ENCODE results near the gene IRS2.

Gene IRS2

DNA sequence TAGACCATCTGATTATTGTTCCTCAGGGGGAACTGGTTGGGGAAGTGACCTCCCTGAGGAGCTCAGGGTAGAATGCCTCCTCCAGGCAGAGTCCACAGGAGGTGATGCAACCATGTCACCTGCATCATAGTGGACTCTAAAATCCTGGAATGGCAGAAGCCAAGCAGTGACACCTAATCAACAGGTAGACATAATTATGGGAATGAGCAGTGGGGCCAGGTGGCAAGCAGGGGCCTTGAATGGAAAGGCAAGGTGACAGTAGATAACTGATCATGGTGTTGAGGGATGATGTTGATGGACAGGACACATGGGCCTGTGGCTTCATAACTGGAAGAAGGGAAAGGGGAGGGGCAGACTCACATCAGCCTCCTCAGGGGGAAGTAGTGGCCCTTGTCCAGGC lies 27.3 kb upstream of the IRS2 start:
- no peak overlapping the region for H3K4me3 Mint-ChIP-seq
- H3K27me3 Mint-ChIP-seq (ENCODE audit: low read depth) = no peaks in the 10 kb centered on the region
- no peaks in the 10 kb centered on the region for H3K9me3 Mint-ChIP-seq
- no peak overlapping the region for H3K27ac Mint-ChIP-seq
- no peaks in the 10 kb centered on the region for H3K36me3 Mint-ChIP-seq (ENCODE audit: low read depth)
- H3K4me1 Mint-ChIP-seq (ENCODE audit: low read depth) = no peaks in the 10 kb centered on the region

DNA sequence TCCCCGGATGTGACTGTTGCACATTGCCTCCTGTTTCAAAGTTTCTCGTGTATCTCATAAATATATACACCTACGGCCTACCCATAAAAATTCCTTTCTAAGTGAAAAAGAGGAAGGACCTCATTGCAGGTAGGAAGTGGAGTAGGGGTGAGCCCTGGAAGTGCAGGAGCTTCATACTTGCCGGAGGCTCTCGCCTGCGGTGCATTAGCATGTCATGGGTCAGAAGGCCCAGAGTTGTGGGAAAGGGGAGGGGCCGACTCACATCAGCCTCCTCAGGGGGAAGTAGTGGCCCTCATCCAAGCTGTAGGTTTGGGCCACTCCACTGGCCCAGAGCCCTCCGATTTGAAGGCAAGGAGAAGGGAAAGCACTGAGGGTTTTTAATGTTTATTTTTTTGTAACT lies 26.0 kb upstream of the IRS2 start:
- H3K4me1 Mint-ChIP-seq (ENCODE audit: low read depth) = no peaks in the 10 kb centered on the region
- no peak overlapping the region for H3K27ac Mint-ChIP-seq
- H3K9me3 Mint-ChIP-seq = no peaks in the 10 kb centered on the region
- no peak overlapping the region for H3K4me3 Mint-ChIP-seq
- no peaks in the 10 kb centered on the region for H3K27me3 Mint-ChIP-seq (ENCODE audit: low read depth)
- H3K36me3 Mint-ChIP-seq (ENCODE audit: low read depth) = no peaks in the 10 kb centered on the region

DNA sequence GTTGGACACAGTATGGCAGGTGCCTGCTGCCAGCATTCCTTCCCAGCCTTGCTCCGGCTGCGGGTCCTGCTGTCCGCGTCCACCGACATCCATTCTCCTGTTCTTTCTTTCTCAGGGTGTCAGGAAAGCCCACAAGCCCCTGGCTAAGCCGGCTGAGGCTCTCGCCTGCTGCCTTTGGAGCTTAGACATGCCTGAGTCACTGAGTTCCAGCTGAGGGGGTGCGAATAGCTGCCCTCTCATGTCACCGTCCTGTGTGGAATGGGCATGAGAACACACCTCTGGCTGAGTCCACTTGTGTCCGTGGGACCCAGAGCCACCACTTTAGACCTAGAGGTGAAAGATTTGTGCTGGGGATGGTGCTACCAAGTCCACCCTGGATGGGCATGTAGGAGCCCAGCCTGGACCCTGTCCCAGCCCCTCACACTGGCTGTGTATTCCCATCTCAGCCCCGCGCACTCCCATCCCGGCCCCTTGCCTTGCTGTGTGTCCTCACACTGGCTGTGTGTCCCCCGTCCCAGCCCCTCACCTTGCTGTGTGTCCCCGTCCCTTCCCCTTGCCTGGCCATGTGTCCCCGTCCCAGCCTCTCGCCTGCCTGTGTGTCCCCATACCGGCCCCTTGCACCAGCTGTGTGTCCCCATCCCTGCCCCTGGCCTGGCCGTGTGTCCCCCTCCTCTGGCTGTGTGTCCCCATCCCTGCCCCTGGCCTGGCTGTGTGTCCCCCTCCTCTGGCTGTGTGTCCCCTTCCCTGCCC lies 24.6 kb upstream of the IRS2 start:
- Mint-ChIP-seq H3K9me3 (no peaks in the 10 kb centered on the region), H3K4me3 (no peak overlapping the region), H3K4me1 (ENCODE audit: low read depth) (no peaks in the 10 kb centered on the region), H3K27ac (no peak overlapping the region), H3K36me3 (ENCODE audit: low read depth) (no peaks in the 10 kb centered on the region), H3K27me3 (ENCODE audit: low read depth) (no peaks in the 10 kb centered on the region)

DNA sequence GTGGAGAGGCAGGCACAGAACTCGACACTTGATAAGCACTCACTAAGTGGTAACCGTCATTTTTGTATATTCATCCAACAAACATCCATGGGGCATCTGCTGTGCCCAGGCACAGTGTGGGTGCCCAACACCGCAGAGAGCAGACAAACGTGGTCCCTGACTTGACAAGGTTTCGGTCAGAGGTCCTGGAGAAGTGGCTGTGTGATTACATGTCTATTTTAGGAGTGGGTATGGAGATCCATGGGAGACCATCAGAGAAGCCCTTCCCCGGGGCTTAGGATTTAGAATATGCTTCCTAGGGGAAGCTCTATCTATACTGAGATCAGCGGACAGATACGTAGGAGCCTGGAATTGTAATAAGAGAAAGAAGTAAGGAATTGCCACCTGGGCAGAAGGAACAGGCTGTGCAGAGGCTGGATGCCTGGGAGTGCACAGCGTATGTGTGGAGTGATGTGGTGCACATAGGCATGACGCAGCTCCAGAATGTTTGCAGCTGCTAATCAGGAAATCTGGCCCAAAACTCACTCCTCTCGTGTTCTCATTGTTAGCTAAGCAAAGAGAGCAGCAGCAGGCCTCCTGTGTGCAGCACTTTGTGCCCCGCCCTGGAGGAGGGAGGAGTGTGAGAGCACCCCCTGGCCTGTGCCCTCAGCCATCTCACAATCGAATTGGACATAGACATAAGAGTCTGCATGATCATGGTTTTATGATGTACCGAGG lies 23.0 kb upstream of the IRS2 start:
- H3K4me3 Mint-ChIP-seq = no peak overlapping the region
- H3K4me1 Mint-ChIP-seq (ENCODE audit: low read depth) = no peaks in the 10 kb centered on the region
- no peaks in the 10 kb centered on the region for H3K36me3 Mint-ChIP-seq (ENCODE audit: low read depth)
- H3K27ac Mint-ChIP-seq = no peak overlapping the region
- no peaks in the 10 kb centered on the region for H3K9me3 Mint-ChIP-seq
- peaks cover 8% of the 10 kb centered on the region for H3K27me3 Mint-ChIP-seq (ENCODE audit: low read depth)

DNA sequence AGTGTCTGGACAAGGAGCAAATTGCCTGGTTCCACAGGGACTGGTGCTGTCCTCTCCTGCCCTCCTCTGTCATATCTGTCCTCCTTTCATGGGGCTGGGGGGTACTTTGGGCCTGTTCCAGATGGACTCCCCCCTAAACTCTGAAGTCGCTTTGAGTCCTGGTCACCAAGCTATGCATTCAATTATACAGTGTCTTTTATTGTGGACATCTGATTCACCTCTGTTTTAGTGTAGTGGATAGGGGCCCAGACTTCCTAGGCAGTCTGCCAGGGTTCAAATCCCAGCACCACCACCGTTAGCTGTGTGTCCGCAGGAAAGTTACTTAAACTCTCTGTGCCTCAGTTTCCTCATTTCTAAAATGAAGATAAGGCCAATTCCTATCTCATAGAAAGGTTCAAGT lies 21.0 kb upstream of the IRS2 start:
- Mint-ChIP-seq H3K27ac (no peak overlapping the region), H3K9me3 (no peaks in the 10 kb centered on the region), H3K4me1 (ENCODE audit: low read depth) (no peaks in the 10 kb centered on the region), H3K4me3 (no peak overlapping the region), H3K36me3 (ENCODE audit: low read depth) (no peaks in the 10 kb centered on the region), H3K27me3 (ENCODE audit: low read depth) (peaks cover 14% of the 10 kb centered on the region)

DNA sequence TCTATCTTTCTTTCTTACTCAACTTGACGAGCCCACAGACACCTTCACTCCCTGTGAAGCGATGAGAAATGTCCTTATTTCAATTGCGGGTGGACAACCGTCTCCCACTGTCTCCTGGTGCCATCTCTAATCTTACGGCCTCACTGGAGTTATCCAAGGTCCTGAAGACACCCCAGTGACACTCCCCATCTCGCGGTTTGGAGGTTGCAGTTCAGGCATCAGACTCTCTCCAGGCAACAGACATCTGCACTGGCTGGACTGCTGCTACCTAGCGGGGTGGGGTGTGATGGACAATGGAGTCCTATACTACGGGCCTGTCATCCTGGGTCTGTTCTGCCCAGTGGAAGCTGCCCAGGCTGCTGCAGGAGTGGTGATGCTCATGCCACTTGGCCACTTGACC lies 18.3 kb upstream of the IRS2 start:
- Mint-ChIP-seq H3K27ac (no peak overlapping the region), H3K27me3 (ENCODE audit: low read depth) (peaks cover 23% of the 10 kb centered on the region), H3K4me1 (ENCODE audit: low read depth) (no peaks in the 10 kb centered on the region), H3K9me3 (no peaks in the 10 kb centered on the region), H3K4me3 (no peak overlapping the region), H3K36me3 (ENCODE audit: low read depth) (no peaks in the 10 kb centered on the region)

DNA sequence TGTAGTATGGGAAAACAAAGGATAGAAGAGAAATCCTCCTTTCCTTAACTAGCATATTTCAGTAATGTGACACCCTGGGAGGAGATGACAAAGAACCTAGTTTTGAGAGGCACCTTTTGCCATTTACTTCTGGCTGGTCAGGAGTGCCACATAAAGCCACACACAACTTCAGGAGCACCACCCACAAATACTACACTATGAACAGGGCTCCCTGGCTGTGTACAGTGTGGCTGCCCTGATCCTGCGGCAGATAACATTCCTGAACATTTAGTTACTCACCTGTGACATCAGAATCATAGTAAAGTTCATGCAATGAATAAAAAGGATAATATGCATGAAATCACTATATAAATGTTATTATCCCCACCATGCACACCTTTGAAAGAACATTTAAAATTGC lies 17.4 kb upstream of the IRS2 start:
- Mint-ChIP-seq H3K27ac (no peak overlapping the region), H3K4me3 (no peak overlapping the region), H3K27me3 (ENCODE audit: low read depth) (peaks cover 24% of the 10 kb centered on the region), H3K9me3 (no peaks in the 10 kb centered on the region), H3K4me1 (ENCODE audit: low read depth) (no peaks in the 10 kb centered on the region), H3K36me3 (ENCODE audit: low read depth) (no peaks in the 10 kb centered on the region)

DNA sequence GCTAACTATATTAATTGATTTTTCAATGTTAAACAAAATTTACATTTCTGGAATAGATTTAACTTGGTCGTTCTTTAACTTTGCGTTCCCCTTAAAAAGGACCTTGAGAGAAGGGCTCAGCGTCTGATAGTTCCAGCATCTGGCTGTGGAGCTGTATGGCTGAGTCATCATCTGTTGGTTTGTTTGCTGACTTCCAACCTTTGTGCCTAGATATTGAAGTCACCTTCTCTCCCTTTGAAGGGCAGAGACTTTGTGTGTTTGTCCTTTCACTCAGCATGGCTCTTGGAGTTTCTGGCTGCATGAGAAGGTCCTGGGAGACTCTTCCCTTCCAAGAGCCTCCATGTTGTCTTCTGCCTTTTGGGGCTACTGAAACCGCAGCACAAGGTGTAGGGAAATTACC lies 16.6 kb upstream of the IRS2 start:
- Mint-ChIP-seq H3K4me1 (ENCODE audit: low read depth) (no peaks in the 10 kb centered on the region), H3K9me3 (no peaks in the 10 kb centered on the region), H3K36me3 (ENCODE audit: low read depth) (no peaks in the 10 kb centered on the region), H3K27ac (no peak overlapping the region), H3K27me3 (ENCODE audit: low read depth) (peaks cover 24% of the 10 kb centered on the region), H3K4me3 (no peak overlapping the region)

DNA sequence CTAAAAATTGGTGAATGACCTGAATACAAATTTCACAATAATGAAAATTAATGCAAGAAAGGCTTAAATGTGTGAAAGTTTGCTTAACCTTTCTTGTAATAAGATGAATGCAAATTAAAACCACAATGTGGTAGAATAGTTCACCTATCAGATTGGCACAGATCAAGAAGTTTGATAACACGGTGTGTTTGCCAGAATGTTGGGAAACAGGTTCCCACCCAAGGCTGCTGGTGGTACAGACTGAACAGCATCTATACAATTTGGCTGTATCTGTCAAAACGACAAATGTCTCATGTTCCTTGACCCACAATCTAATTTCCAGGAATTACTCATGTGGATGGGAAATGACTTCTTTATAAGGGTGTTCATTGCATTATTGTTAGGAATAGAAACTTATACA lies 8.6 kb upstream of the IRS2 start:
- H3K4me3 Mint-ChIP-seq = no peak overlapping the region
- H3K27me3 Mint-ChIP-seq (ENCODE audit: low read depth) = peaks cover 42% of the 10 kb centered on the region
- no peaks in the 10 kb centered on the region for H3K9me3 Mint-ChIP-seq
- peaks cover 11% of the 10 kb centered on the region for H3K4me1 Mint-ChIP-seq (ENCODE audit: low read depth)
- no peaks in the 10 kb centered on the region for H3K36me3 Mint-ChIP-seq (ENCODE audit: low read depth)
- no peak overlapping the region for H3K27ac Mint-ChIP-seq

DNA sequence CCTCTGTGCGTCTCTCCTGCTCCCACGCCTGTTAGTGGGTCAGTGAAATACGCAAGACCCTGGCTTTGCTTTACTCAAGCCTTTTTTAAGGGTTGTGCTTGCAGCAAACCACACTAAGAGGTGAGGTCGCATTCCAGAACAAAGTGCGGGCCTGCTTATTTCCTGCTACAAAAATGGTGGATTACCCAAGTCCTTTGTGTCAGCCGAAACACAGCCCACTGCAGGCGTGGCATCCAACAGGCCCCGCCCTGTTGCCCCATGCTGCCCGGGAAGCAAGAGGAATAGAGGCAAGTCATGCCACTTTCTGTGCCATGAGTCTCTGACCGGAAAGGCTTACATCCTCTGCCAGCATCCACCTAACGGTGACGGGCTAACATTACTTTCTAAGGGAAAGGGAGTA lies 7.7 kb upstream of the IRS2 start:
- Mint-ChIP-seq H3K36me3 (ENCODE audit: low read depth) (no peaks in the 10 kb centered on the region), H3K27me3 (ENCODE audit: low read depth) (peaks cover 46% of the 10 kb centered on the region), H3K27ac (no peak overlapping the region), H3K4me3 (no peak overlapping the region), H3K9me3 (no peaks in the 10 kb centered on the region), H3K4me1 (ENCODE audit: low read depth) (peaks cover 11% of the 10 kb centered on the region)

DNA sequence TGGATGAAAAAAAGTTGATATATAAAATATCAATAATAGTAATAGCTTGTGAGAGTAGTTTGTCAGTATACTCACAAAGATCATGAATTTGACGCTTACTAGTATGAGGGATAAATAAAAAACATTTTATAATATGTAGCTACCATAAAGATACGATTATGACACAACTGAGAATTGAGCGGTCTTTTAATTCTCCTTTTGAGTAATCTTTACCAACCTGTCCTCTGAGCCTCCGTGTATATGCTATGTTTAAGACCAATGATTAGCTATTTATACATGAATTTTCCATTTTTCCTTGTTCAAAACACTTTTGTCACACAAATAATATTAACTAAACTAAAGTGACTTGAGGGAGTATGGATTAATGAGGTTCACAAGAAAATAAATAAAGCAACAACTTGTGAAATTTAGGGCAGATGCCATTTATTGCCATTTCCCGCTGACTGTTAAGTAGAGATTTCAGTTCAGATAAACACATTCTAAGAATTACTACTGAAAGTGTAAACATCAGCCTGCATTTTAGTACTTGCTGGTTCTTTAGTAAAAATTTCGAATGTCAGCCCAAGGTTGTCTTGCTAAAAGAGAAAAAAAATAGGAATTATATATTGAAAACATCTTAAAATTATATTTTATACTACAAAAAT lies 6.2 kb upstream of the IRS2 start:
- Mint-ChIP-seq H3K27ac (no peak overlapping the region), H3K4me3 (no peak overlapping the region), H3K4me1 (ENCODE audit: low read depth) (peaks cover 15% of the 10 kb centered on the region), H3K9me3 (no peaks in the 10 kb centered on the region), H3K27me3 (ENCODE audit: low read depth) (peaks cover 57% of the 10 kb centered on the region), H3K36me3 (ENCODE audit: low read depth) (no peaks in the 10 kb centered on the region)

DNA sequence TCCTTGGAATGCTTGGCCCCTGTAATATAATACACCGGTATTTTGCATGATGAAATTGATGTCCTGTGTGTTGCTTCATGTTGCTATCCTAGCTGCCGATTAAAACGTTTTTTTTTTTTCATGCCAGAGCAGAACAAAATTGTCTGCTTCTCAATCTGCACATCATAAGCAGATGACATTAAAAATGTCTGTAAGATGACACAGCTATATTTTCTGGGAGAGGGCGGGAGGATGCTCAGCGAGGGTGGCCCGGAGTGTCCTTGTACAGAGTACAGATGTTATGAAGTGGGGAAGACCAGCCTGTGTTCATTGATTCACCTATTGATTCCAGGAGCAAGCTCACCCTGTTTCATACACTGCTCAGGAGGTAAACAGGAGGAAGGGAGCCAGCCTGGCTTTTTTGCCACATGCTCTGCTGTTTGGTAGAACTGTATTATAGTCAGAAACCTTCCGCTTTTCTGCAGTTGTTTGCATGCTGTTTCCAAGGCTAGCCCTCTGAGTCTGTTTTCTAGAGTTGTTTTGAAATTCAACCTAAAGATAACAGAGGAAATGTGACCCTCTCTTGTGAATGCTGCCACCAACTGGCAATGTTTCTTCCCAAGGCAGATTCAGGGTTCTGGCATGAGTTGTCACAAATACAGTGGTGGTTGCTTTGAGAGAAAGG lies 4.7 kb upstream of the IRS2 start:
- no peak overlapping the region for H3K27ac Mint-ChIP-seq
- H3K27me3 Mint-ChIP-seq (ENCODE audit: low read depth) = peaks cover 46% of the 10 kb centered on the region
- H3K36me3 Mint-ChIP-seq (ENCODE audit: low read depth) = no peaks in the 10 kb centered on the region
- H3K4me3 Mint-ChIP-seq = no peak overlapping the region
- H3K4me1 Mint-ChIP-seq (ENCODE audit: low read depth) = peaks cover 15% of the 10 kb centered on the region
- no peaks in the 10 kb centered on the region for H3K9me3 Mint-ChIP-seq

DNA sequence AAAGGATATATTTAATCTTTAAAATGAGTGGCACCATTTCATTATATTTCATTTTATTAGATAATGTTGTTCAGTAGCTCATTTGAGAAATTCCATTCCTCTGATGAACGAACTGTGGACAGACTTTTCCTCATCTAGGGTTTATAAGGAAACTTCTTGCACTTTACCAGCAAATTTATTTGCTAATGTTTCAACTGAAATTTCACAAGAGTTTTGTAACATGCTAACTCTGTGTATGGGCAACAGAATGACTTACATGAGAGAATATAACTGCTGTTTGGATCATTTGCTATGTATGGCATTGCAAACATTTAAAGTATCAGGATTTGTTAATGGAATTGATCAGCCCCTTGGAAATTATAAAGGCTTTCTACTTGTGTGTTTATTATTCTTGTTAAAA lies 3.7 kb upstream of the IRS2 start:
- Mint-ChIP-seq H3K4me1 (ENCODE audit: low read depth) (peaks cover 15% of the 10 kb centered on the region), H3K27me3 (ENCODE audit: low read depth) (peaks cover 41% of the 10 kb centered on the region), H3K9me3 (no peaks in the 10 kb centered on the region), H3K36me3 (ENCODE audit: low read depth) (no peaks in the 10 kb centered on the region), H3K27ac (no peak overlapping the region), H3K4me3 (no peak overlapping the region)

DNA sequence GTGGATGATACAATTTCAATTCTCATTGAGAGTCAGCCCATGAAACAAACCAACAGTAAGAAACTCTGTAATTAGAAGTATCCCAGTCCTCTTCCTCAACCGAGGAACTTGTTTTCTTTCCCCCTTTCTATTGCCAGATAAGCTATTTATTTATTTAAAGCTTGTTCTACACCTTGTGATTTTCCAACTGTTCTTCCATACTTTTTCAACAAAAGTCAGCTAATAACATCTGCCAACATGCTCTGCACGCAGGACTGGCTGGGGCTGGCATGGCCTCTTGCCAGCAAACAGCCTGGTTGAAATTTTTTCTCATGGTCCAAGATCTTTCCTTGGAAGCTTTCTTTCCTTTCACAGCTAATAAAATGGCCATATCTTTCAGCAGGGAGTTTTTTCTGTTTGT lies 2.9 kb upstream of the IRS2 start:
- Mint-ChIP-seq H3K9me3 (no peaks in the 10 kb centered on the region), H3K36me3 (ENCODE audit: low read depth) (no peaks in the 10 kb centered on the region), H3K4me1 (ENCODE audit: low read depth) (peaks cover 15% of the 10 kb centered on the region), H3K27me3 (ENCODE audit: low read depth) (peaks cover 41% of the 10 kb centered on the region), H3K4me3 (no peak overlapping the region), H3K27ac (no peak overlapping the region)
